HepG2 (cell line): ENCODE measurements around the gene PTCD2. TPM values are rescaled to one million over a fixed set of nuclear protein-coding genes. Genes with fewer than 3 reads are reported as not detected.

Experiments
- ATAC-seq: fragments of 200-7000 bp; cut with Tn5 transposase; 3 replicates; pipeline ENCODE4 v1.9.1; 2020; ENCODE audit warnings: mild to moderate bottlenecking, moderate library complexity
- BruUV-seq: library from RNA; stranded (reverse); fragments of 400-500 nt; replicated peaks from 2 replicates; lab custom pipeline; 2021; lab: Mats Ljungman, UMichigan
- CTCF ChIA-PET: fragments of 300-600 bp; formaldehyde crosslinking; extraction: SDS; loops from one replicate; lab custom pipeline; 2021; ENCODE audit warnings: low total read pairs, inconsistent platforms, low intra/inter-chr PET ratio; lab: Yijun Ruan, JAX
- POLR2A ChIA-PET: fragments of 350-600 bp; sonication (Branson Sonifier 250); formaldehyde crosslinking; loops from one replicate; lab custom pipeline; 2020; ENCODE audit warnings: antibody characterized with exemption, inconsistent platforms; lab: Yijun Ruan, JAX
- DNase-seq: peaks from one replicate; pipeline ENCODE4 v3.0.0-alpha.2; 2015; ENCODE audit warnings: low spot score
- FAIRE-seq: peaks from 3 replicates; lab custom pipeline; 2011; peaks lifted over from hg19 to GRCh38; lab: Jason Lieb, UNC
- H2AFZ ChIP-seq: one replicate; pipeline ENCODE4 v1.6.1; 2011; ENCODE audit warnings: low read length, inconsistent platforms
- H3K27ac ChIP-seq: fragments of 300-600 bp; 3 replicates; pipeline ENCODE4 v1.8.0; 2011; ENCODE audit warnings: mixed run types, mild to moderate bottlenecking, mixed read lengths, low read length, inconsistent platforms; ENCODE audit not compliant: insufficient read depth; ENCODE audit errors: extremely low read length
- H3K27me3 ChIP-seq, 2 experiments: fragments of 200-600 bp in 1 of 2; 2 replicates in 1 of 2; 3 replicates in 1 of 2; pipeline versions ENCODE4 v1.6.0 to v1.8.0; 2011; ENCODE audit warnings: low read length in 2 of 2, mild to moderate bottlenecking in 2 of 2, moderate library complexity in 2 of 2, inconsistent platforms in 1 of 2; ENCODE audit not compliant: insufficient read depth in 2 of 2, control insufficient read depth in 1 of 2
- H3K36me3 ChIP-seq, 2 experiments: fragments of 200-600 bp in 1 of 2; replicated peaks in 1 of 2; 2 replicates in 1 of 2; 3 replicates in 1 of 2; pipeline versions ENCODE4 v1.5.1 to v1.8.0; 2011; ENCODE audit warnings: low read length in 2 of 2, inconsistent platforms in 1 of 2; ENCODE audit not compliant: insufficient read depth in 2 of 2, control insufficient read depth in 1 of 2
- H3K4me1 ChIP-seq: 2 replicates; pipeline ENCODE4 v1.5.1; 2012; ENCODE audit warnings: low read length, inconsistent platforms; ENCODE audit not compliant: insufficient read depth
- H3K4me2 ChIP-seq: 2 replicates; pipeline ENCODE4 v1.6.0; 2011; ENCODE audit warnings: low read depth, low read length, inconsistent platforms
- H3K4me3 ChIP-seq, 3 experiments: fragments of 200-600 bp in 1 of 3; sonication (generic), shearing (Covaris generic) in 1 of 3; replicated peaks in 1 of 3; 2 replicates each; pipeline ENCODE4 v1.5.1; 2011 to 2016; ENCODE audit warnings: low read length in 3 of 3, inconsistent platforms in 2 of 3, low read depth in 2 of 3, mild to moderate bottlenecking in 2 of 3, control low read depth in 1 of 3, mixed read lengths in 1 of 3; ENCODE audit not compliant: insufficient read depth in 1 of 3
- H3K79me2 ChIP-seq: one replicate; pipeline ENCODE4 v1.6.1; 2011; ENCODE audit warnings: low read length, inconsistent platforms; ENCODE audit not compliant: insufficient read depth
- H3K9ac ChIP-seq: 2 replicates; pipeline ENCODE4 v1.6.0; 2011; ENCODE audit warnings: mild to moderate bottlenecking, low read depth, low read length, inconsistent platforms; ENCODE audit not compliant: insufficient read depth
- H3K9me3 ChIP-seq: 2 replicates; pipeline ENCODE4 v1.5.1; 2012; ENCODE audit warnings: mild to moderate bottlenecking, low read length
- H4K20me1 ChIP-seq: 2 replicates; pipeline ENCODE4 v1.6.0; 2011; ENCODE audit warnings: inconsistent platforms, mild to moderate bottlenecking, low read length, moderate library complexity; ENCODE audit not compliant: insufficient read depth
- BCL3 ChIP-seq: sonication (generic); formaldehyde crosslinking; IDR thresholded peaks from 2 replicates; pipeline ENCODE4 v1.5.1; 2020; ENCODE audit warnings: mild to moderate bottlenecking, missing genetic modification reagents, moderate library complexity
- TBP ChIP-seq: sonication (generic); formaldehyde crosslinking; IDR thresholded peaks from 2 replicates; pipeline ENCODE4 v1.5.0; 2020; ENCODE audit warnings: missing genetic modification reagents
- ZNF343 ChIP-seq: sonication (generic); formaldehyde crosslinking; IDR thresholded peaks from 2 replicates; pipeline ENCODE4 v1.4.0; 2020; ENCODE audit warnings: mild to moderate bottlenecking, missing genetic modification reagents
- ZNF576 ChIP-seq: sonication (generic); formaldehyde crosslinking; IDR thresholded peaks from 2 replicates; pipeline ENCODE4 v1.4.0; 2020; ENCODE audit warnings: mild to moderate bottlenecking, missing genetic modification reagents
- ZNF639 ChIP-seq: conservative IDR thresholded peaks from 2 replicates; pipeline ENCODE4 v1.6.1; 2018; ENCODE audit warnings: missing genetic modification reagents
- WGBS: methylation state at CpG from one replicate; pipeline ENCODE4 v1.1.6; 2017; ENCODE audit warnings: low lambda C conversion rate; 5-methylcytosine and 5-hydroxymethylcytosine counted together
- in situ Hi-C: cut with HindIII; loops from 2 replicates; pipeline ENCODE4 v1.10.0; 2017; ENCODE audit warnings: low pct_unique_long_range_greater_than_20kb; ENCODE audit not compliant: extremely low pct_ligation_motif_present
- intact Hi-C: fragments of 100-400 bp; cut with micrococcal nuclease; formaldehyde crosslinking; loops from one replicate; pipeline ENCODE4 v1.10.0; 2022; ENCODE audit not compliant: unreplicated experiment
- polyA plus RNA-seq, 8 experiments: library from polyadenylated mRNA; depleted of rRNA in 3 of 8; stranded (reverse) in 7 of 8; unstranded in 1 of 8; fragments of >200 nt; fragmentation: Illumina TruSeq in 4 of 8; extraction: Trizol in 4 of 8; gene quantifications; 2 replicates each; pipeline versions ENCODE4 v1.2.1 to v1.2.3, GENCODE V29; 2011 to 2016; ENCODE audit warnings: low read depth in 4 of 8, missing spikeins in 1 of 8, mixed read lengths in 1 of 8; ENCODE audit not compliant: insufficient read depth in 1 of 8
- total RNA-seq, 5 experiments: library from RNA; depleted of rRNA; stranded (reverse); fragments of >200 nt; fragmentation: Illumina TruSeq; extraction: Trizol; gene quantifications; 2 replicates each; pipeline ENCODE4 v1.2.3, GENCODE V29; 2016; ENCODE audit warnings: low read depth in 1 of 5
- TF ChIP-seq, protein P1 (sequence below): sonication (generic); formaldehyde crosslinking; IDR thresholded peaks from 2 replicates; pipeline ENCODE4 v1.5.0; 2020; ENCODE audit warnings: mild to moderate bottlenecking, missing genetic modification reagents, moderate library complexity

Gene PTCD2
- total and polyA plus RNA-seq, 2 of the 13 experiments (the other 11 are each of a cell fraction or from before 2014, with no cell fraction given): 5.3 to 6.4 TPM

- Histone ChIP-seq H3K27ac (no peak overlapping the region), H3K27me3 (no peaks in the 10 kb centered on the region), H4K20me1 (no peaks in the 10 kb centered on the region), H3K4me1 (peaks cover 35% of the 10 kb centered on the region), H3K9ac (no peak overlapping the region), H3K9me3 (no peaks in the 10 kb centered on the region), H3K79me2 (peaks cover 8% of the 10 kb centered on the region), H2AFZ (no peak overlapping the region), H3K36me3 (peaks cover 2 to 16% of the 10 kb centered on the region in 2 experiments), H3K4me3 (no peak overlapping the region), H3K4me2 (no peak overlapping the region)
- 93% methylated on average over 2 of the region's 2 CpGs for WGBS
- ChIA-PET CTCF (no interaction called here), POLR2A (interaction anchor here (0.7 kb wide), 1 partner anchor 27 kb away, joined by 5 read pairs; no protein-coding TSS in a partner anchor)
- DNase-seq (no peak), FAIRE-seq (no peak), ATAC-seq (peak; percentile 38; the same call in 1 of the 3 replicates)
- BruUV-seq: no TSS peak
- in situ Hi-C loops: no loop called here
- intact Hi-C loops: no loop called here
- TF ChIP-seq, protein P1, sequence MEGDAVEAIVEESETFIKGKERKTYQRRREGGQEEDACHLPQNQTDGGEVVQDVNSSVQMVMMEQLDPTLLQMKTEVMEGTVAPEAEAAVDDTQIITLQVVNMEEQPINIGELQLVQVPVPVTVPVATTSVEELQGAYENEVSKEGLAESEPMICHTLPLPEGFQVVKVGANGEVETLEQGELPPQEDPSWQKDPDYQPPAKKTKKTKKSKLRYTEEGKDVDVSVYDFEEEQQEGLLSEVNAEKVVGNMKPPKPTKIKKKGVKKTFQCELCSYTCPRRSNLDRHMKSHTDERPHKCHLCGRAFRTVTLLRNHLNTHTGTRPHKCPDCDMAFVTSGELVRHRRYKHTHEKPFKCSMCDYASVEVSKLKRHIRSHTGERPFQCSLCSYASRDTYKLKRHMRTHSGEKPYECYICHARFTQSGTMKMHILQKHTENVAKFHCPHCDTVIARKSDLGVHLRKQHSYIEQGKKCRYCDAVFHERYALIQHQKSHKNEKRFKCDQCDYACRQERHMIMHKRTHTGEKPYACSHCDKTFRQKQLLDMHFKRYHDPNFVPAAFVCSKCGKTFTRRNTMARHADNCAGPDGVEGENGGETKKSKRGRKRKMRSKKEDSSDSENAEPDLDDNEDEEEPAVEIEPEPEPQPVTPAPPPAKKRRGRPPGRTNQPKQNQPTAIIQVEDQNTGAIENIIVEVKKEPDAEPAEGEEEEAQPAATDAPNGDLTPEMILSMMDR: peak; percentile 37; the same call in 1 of the 2 replicates
- no peak for TF ChIP-seq TBP (CRISPR knock-in tag)
These were observed 39.5 kb upstream of the PTCD2 start for GRCh38 chr5:72280581-72281069.

GRCh38 chr5:72281430-72281763, 38.8 kb upstream of the PTCD2 start:
- no peak overlapping the region for H3K4me2 ChIP-seq
- BruUV-seq: no TSS peak
- H3K4me3 ChIP-seq: no peak overlapping the region
- ChIA-PET CTCF (no interaction called here), POLR2A (interaction anchor here (0.6 to 1.3 kb wide), 4 partner anchors 11 to 39 kb away, joined by 3 to 10 read pairs (median 7); partner anchors contain the start of genes MRPS27 and PTCD2)
- H2AFZ ChIP-seq: no peak overlapping the region
- H3K79me2 ChIP-seq: peaks cover 4% of the 10 kb centered on the region
- no peaks in the 10 kb centered on the region for H3K27me3 ChIP-seq
- in situ Hi-C loops: no loop called here
- H3K9ac ChIP-seq: no peak overlapping the region
- peaks cover 42% of the 10 kb centered on the region for H3K4me1 ChIP-seq
- H3K27ac ChIP-seq: peak overlapping the region; percentile 42
- FAIRE-seq: no peak
- DNase-seq: no peak
- 98% methylated on average over 1 of the region's 1 CpG for WGBS
- intact Hi-C loops: no loop called here
- ATAC-seq: no peak
- no peaks in the 10 kb centered on the region for H4K20me1 ChIP-seq
- peaks cover 2 to 16% of the 10 kb centered on the region in 2 experiments for H3K36me3 ChIP-seq
- TF ChIP-seq ZNF576 (CRISPR knock-in tag): no peak
- TF ChIP-seq ZNF343 (CRISPR knock-in tag): no peak
- TF ChIP-seq ZNF639: no peak
- no peak for TF ChIP-seq BCL3
- no peaks in the 10 kb centered on the region for H3K9me3 ChIP-seq
